Lung (tissue), 12 donors: Measurements from ENCODE around the gene HSPBAP1. TPM values are rescaled to one million over a fixed set of nuclear protein-coding genes. Genes with fewer than 3 reads are reported as not detected.

Experiments used
- ATAC-seq: fragments of 200-7000 bp; cut with Tn5 transposase; one replicate; pipeline ENCODE4 v1.9.1; 2020; ENCODE audit warnings: moderate number of reproducible peaks; ENCODE audit not compliant: insufficient read depth, low FRiP score
- DNase-seq, 3 donors: peaks; one replicate each; pipeline ENCODE4 v3.0.0-alpha.2; 2013 to 2017
- H3K27ac ChIP-seq, 2 donors: one replicate each; pipeline ENCODE4 v1.5.1; 2013; ENCODE audit warnings: mild to moderate bottlenecking in 2 of 2, moderate library complexity in 2 of 2, control low read depth in 1 of 2, inconsistent platforms in 1 of 2, low read depth in 1 of 2, low read length in 1 of 2
- H3K27me3 ChIP-seq, 3 donors: one replicate each; pipeline ENCODE4 v1.5.1; 2013; ENCODE audit warnings: low read length in 2 of 3; ENCODE audit not compliant: control insufficient read depth in 3 of 3, insufficient read depth in 3 of 3
- H3K36me3 ChIP-seq, 4 donors: one replicate each; pipeline ENCODE4 v1.5.1; 2013; ENCODE audit warnings: low read length in 4 of 4, mild to moderate bottlenecking in 1 of 4, moderate library complexity in 1 of 4; ENCODE audit not compliant: control insufficient read depth in 4 of 4, insufficient read depth in 4 of 4
- H3K4me1 ChIP-seq, 5 donors: one replicate each; pipeline ENCODE4 v1.5.1; 2013; ENCODE audit warnings: low read length in 5 of 5, mild to moderate bottlenecking in 2 of 5, moderate library complexity in 1 of 5; ENCODE audit not compliant: control insufficient read depth in 5 of 5, insufficient read depth in 5 of 5
- H3K4me3 ChIP-seq: one replicate; pipeline ENCODE4 v1.5.1; 2013; ENCODE audit warnings: mild to moderate bottlenecking, control low read depth, moderate library complexity
- H3K9ac ChIP-seq, 2 donors: one replicate each; pipeline ENCODE4 v1.5.1; 2013; ENCODE audit warnings: low read length in 2 of 2, control low read depth in 1 of 2; ENCODE audit not compliant: insufficient read depth in 1 of 2
- H3K9me3 ChIP-seq, 4 donors: one replicate each; pipeline ENCODE4 v1.5.1; 2013; ENCODE audit warnings: low read length in 3 of 4, mild to moderate bottlenecking in 1 of 4, moderate library complexity in 1 of 4; ENCODE audit not compliant: control insufficient read depth in 4 of 4, insufficient read depth in 3 of 4
- CTCF ChIP-seq: IDR thresholded peaks from 2 replicates; pipeline ENCODE4 v1.5.1; 2012; ENCODE audit warnings: mild to moderate bottlenecking; ENCODE audit errors: control extremely low read depth, extremely low read depth
- whole genome bisulfite sequencing, 2 donors: extraction: QIAGEN DNeasy Blood & Tissue Kit; methylation state at CpG; one replicate each; pipeline ENCODE4 v1.1.7; 2013; 5-methylcytosine and 5-hydroxymethylcytosine counted together
- polyA plus RNA-seq, 2 donors: library from polyadenylated mRNA; stranded (reverse); fragments of 200-250 nt; gene quantifications; one replicate each; pipeline ENCODE4 v1.2.1, GENCODE V29; 2013
- total RNA-seq, 2 donors: library from RNA; depleted of rRNA in 1 of 2; stranded (reverse); fragments of >200 nt in 1 of 2; gene quantifications; one replicate each; pipeline ENCODE4 v1.2.1, GENCODE V29; 2014 to 2021
- donor health status: control.
- donor health status: control.
- donor health status: Bipolar disorder and iron deficiency.
- donor health status: healthy.
- donor health status: DM: yes; HTN: yes; CAD: no.

HSPBAP1 gene
- total and polyA plus RNA-seq, 4 donors: 8.4 to 15.9 (median 11.1) TPM

DNA sequence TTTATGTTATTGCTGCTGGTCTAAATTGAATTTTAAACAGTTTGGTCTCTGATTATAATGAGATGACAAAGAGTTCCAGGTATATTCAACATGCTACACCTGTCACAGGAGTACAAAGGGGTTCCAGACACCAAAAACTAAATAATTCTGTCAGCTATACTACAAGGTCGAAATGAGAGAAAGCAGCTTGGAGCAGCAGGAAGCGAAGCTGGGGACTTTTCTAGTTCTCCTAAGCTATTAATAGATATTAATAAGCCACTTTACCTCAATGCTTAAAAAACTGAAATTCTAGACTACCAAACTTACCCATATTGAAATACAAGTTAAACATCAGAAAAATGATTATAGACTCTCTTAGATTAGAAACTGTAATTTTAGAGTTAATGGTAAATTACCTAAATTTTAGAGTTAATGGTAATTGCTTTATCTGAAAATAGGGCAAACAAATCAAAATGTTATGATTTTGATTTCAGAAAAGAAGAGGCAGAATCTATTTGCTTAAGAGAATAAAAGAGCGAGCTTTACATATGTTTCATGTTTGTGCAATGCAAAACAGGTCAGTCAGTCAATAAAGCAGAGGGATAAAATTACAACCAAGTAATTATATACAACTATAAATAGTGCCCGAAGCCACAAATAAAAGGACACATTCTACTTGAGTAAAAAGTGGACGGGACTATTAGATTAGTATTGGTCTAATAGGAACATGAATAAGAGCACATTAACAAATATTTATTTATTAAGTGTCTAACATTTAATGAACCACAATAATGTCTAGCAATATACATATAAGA lies 16.8 kb downstream of the HSPBAP1 start:
- Histone ChIP-seq H3K9ac (no peak overlapping the region), H3K4me3 (no peak overlapping the region), H3K27me3 (no peaks in the 10 kb centered on the region), H3K27ac (no peak overlapping the region), H3K36me3 (peaks cover 0 to 5% (median 2%) of the 10 kb centered on the region in 4 donors), H3K4me1 (peaks cover 0 to 2% (median 0%) of the 10 kb centered on the region in 5 donors), H3K9me3 (no peaks in the 10 kb centered on the region)
- ATAC-seq (no peak), DNase-seq (no peak)
- WGBS, 2 donors: 63 to 84% methylated on average over 5 of the region's 5 CpGs
- TF ChIP-seq CTCF: no peak

GRCh38 chr3:122774564-122774963 lies 19.1 kb downstream of the HSPBAP1 start:
- Histone ChIP-seq H3K4me3 (no peak overlapping the region), H3K27ac (no peak overlapping the region), H3K9me3 (no peaks in the 10 kb centered on the region), H3K27me3 (no peaks in the 10 kb centered on the region), H3K4me1 (peaks cover 0 to 2% (median 0%) of the 10 kb centered on the region in 5 donors), H3K9ac (no peak overlapping the region), H3K36me3 (peaks cover 0 to 5% (median 2%) of the 10 kb centered on the region in 4 donors)
- 93 to 95% methylated on average over 3 of the region's 3 CpGs for WGBS, 2 donors
- no peak for ATAC-seq
- TF ChIP-seq CTCF: no peak
- no peak for DNase-seq

- Histone ChIP-seq H3K27me3 (no peaks in the 10 kb centered on the region), H3K4me1 (peaks cover 0 to 2% (median 0%) of the 10 kb centered on the region in 5 donors), H3K27ac (no peak overlapping the region), H3K9me3 (no peaks in the 10 kb centered on the region), H3K36me3 (peaks cover 0 to 5% (median 2%) of the 10 kb centered on the region in 4 donors), H3K4me3 (no peak overlapping the region), H3K9ac (no peak overlapping the region)
- TF ChIP-seq CTCF: no peak
- ATAC-seq (no peak), DNase-seq (no peak)
- WGBS, 2 donors: 69 to 74% methylated on average over 3 of the region's 3 CpGs
These were observed 19.6 kb downstream of the HSPBAP1 start for GRCh38 chr3:122773944-122774509.
